Tibial artery (tissue), 4 donors: ENCODE results near the gene PCMTD2.

ENCODE experiments used
- DNase-seq, 2 donors: peaks; one replicate each; pipeline ENCODE4 v3.0.0-alpha.2; 2019
- H3K27ac ChIP-seq, 2 donors: fragments of 200-600 bp; sonication (generic) in 1 of 2; 1 replicate in 1 of 2; 2 replicates in 1 of 2; pipeline ENCODE4 v1.5.1; 2018 to 2019; ENCODE audit warnings: mild to moderate bottlenecking in 1 of 2
- H3K27me3 ChIP-seq, 2 donors: fragments of 200-600 bp; sonication (generic) in 1 of 2; one replicate each; pipeline versions ENCODE4 v1.5.1 to v1.6.0; 2016 to 2019
- H3K36me3 ChIP-seq, 3 donors: fragments of 200-600 bp; sonication (generic) in 2 of 3; one replicate each; pipeline ENCODE4 v1.5.1; 2016 to 2019; ENCODE audit warnings: mild to moderate bottlenecking in 2 of 3
- H3K4me1 ChIP-seq, 4 donors: fragments of 200-600 bp; sonication (generic) in 2 of 4; 1 replicate in 3 of 4; 2 replicates in 1 of 4; pipeline ENCODE4 v1.5.1; 2016 to 2019
- H3K4me3 ChIP-seq, 2 donors: fragments of 200-600 bp; sonication (generic) in 1 of 2; 1 replicate in 1 of 2; 2 replicates in 1 of 2; pipeline ENCODE4 v1.5.1; 2018 to 2019; ENCODE audit warnings: mild to moderate bottlenecking in 2 of 2
- H3K9me3 ChIP-seq, 3 donors: fragments of 200-600 bp; sonication (generic) in 1 of 3; one replicate each; pipeline ENCODE4 v1.5.1; 2016 to 2019
- intact Hi-C: fragments of 100-400 bp; cut with DNase I; formaldehyde crosslinking; loops from one replicate; pipeline ENCODE4 v1.15.0; 2023; ENCODE audit warnings: low total_unique reads
- TF ChIP-seq, protein P1 (sequence below), 2 experiments: fragments of 200-600 bp in 1 of 2; fragments of 450-650 bp in 1 of 2; IDR thresholded peaks; one replicate each; pipeline ENCODE4 v1.5.1; 2017 to 2019; ENCODE audit warnings: antibody characterized with exemption in 2 of 2, mild to moderate bottlenecking in 1 of 2, moderate library complexity in 1 of 2

Gene PCMTD2

DNA sequence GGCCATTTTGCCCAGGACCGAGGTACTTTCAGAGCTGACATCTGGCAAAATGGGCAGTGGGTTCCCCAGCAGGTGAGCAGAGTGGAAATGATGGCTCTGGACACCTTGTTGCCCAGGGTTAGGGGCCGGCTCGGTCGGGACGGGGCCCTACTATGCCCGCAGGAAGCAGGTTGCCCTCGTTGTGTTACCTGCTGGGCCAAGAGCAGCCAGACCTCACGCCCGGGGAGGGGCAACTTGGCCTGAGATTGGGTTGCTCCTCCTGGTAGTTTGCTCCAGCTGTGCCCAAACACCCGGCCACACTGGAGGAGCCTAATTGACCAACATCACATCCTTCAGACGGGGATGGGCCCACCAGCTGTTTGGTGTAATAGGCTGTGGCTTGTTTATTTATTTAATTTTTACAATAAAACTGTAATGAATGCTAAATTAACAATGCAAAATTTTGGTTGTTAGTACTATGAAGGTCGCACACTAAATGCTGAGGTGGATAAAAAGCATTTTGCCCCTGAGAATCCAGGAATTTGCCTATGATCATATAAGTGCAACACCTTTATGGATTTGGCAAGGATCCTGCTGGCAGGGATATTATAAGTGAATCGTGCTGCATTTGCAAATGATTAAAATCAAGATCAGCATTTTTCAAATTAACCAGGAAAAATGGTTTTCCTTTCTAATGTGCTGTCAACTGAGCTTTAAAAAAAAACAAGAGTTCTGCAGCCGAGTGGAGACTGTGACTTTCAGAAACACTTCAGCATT is 26.6 kb upstream of the PCMTD2 start:
- no peak overlapping the region for H3K4me3 ChIP-seq
- no peaks in the 10 kb centered on the region for H3K36me3 ChIP-seq
- DNase-seq, result no peak
- intact Hi-C loops, result no loop called here
- H3K27me3 ChIP-seq, result peaks cover 0 to 31% of the 10 kb centered on the region in 2 donors
- no peaks in the 10 kb centered on the region for H3K4me1 ChIP-seq
- no peaks in the 10 kb centered on the region for H3K9me3 ChIP-seq
- TF ChIP-seq, protein P1, sequence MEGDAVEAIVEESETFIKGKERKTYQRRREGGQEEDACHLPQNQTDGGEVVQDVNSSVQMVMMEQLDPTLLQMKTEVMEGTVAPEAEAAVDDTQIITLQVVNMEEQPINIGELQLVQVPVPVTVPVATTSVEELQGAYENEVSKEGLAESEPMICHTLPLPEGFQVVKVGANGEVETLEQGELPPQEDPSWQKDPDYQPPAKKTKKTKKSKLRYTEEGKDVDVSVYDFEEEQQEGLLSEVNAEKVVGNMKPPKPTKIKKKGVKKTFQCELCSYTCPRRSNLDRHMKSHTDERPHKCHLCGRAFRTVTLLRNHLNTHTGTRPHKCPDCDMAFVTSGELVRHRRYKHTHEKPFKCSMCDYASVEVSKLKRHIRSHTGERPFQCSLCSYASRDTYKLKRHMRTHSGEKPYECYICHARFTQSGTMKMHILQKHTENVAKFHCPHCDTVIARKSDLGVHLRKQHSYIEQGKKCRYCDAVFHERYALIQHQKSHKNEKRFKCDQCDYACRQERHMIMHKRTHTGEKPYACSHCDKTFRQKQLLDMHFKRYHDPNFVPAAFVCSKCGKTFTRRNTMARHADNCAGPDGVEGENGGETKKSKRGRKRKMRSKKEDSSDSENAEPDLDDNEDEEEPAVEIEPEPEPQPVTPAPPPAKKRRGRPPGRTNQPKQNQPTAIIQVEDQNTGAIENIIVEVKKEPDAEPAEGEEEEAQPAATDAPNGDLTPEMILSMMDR (IDR thresholded peaks at IDR 0.05), result no peak
- no peak overlapping the region for H3K27ac ChIP-seq

GRCh38 chr20:64229507-64230061 is 26.0 kb upstream of the PCMTD2 start:
- no peak overlapping the region for H3K27ac ChIP-seq

DNA sequence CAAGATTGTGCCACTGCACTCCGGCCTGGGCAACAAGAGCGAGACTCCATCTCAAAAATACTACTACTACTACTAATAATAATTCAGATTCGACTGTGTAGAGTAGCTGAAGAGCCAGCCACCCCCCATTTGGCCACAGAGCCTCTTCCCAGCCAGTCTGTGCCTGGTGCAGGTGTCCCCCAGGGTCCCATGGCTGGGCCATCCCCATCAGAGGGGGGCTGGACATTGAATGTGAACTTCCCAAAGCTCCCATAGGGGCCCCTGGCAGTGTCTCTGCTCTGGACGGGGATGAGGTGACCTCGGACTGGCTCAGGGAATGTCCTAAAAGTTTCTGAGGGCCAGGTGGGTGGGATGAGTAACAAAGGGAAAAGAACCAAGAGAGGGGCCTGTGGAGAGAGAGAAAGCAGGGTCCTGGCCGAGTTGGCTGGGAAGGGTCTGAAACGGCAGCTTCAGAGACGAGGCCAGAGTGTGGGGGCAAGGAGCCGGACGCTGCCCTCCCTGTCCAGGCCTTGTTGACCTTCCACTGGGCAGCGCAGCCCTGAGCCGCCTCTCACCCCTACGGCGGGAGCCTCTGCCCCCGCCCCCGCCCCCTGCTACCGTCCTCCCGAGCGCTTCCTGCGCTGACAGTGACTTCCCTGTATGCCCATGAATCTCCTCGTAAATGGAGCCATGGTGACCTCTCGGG is 24.9 kb upstream of the PCMTD2 start:
- Histone ChIP-seq H3K27ac (no peak overlapping the region), H3K36me3 (no peaks in the 10 kb centered on the region), H3K9me3 (no peaks in the 10 kb centered on the region), H3K27me3 (peaks cover 0 to 31% of the 10 kb centered on the region in 2 donors), H3K4me1 (no peaks in the 10 kb centered on the region), H3K4me3 (no peak overlapping the region)
- TF ChIP-seq, protein P1 (IDR thresholded peaks at IDR 0.05), result no peak
- intact Hi-C loops, result no loop called here
- DNase-seq, result no peak

More at GRCh38 chr20:64229507-64230061, 26.0 kb upstream of the PCMTD2 start:
- intact Hi-C loops, result no loop called here
- Histone ChIP-seq H3K9me3 (no peaks in the 10 kb centered on the region), H3K36me3 (no peaks in the 10 kb centered on the region), H3K4me3 (no peak overlapping the region), H3K4me1 (no peaks in the 10 kb centered on the region), H3K27me3 (peaks cover 0 to 31% of the 10 kb centered on the region in 2 donors)
- TF ChIP-seq, protein P1 (IDR thresholded peaks at IDR 0.05), result no peak
- no peak for DNase-seq

DNA sequence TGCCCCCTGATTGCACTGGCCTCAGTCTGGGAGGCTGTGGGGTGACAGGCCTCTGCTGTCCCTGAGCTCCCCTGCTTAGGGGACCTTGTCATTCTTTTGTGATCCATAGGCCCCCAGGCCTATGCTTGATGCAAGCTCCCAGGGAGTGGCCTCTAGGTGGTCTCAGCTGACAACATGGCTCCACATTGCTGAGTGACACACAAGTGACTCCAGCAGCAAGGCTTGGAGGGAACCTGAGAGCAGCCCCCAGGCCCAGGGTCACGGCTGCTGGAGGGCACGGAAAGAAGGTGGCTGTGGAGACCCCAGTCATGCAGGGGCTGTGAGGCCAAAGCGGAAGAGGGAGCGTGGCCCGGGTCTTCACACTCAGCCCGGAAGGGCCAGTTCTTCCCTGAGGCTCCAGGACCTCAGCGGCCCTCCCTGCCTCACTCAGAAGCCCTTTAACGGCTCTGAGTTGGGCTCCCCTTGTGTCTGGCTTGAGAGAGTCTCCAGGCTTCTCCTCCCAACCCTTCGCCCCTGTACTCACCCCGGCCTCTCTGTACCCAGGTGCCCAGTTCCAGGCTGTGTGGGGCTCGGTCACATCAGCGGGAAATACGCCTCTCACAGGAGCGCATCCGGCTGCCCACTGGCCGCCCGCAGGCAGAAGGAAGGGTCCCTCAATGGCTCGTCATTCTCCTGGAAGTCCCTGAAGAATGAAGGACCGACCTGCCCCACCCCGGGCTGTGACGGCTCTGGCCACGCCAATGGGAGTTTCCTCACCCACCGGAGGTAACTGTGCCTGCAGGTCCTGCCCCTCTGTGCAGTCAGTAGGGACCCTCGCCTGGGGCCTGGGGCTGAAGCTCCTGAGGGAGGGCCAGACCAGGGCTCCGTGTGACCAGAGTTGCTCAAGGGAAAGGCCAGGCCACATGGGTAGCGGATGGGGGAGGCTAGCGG is 23.7 kb upstream of the PCMTD2 start:
- DNase-seq, result no peak
- TF ChIP-seq, protein P1 (IDR thresholded peaks at IDR 0.05), result no peak
- H3K27ac ChIP-seq, result no peak overlapping the region
- no peaks in the 10 kb centered on the region for H3K36me3 ChIP-seq
- intact Hi-C loops, result no loop called here
- H3K27me3 ChIP-seq, result peaks cover 0 to 31% of the 10 kb centered on the region in 2 donors
- H3K4me1 ChIP-seq, result no peaks in the 10 kb centered on the region
- no peaks in the 10 kb centered on the region for H3K9me3 ChIP-seq
- H3K4me3 ChIP-seq, result no peak overlapping the region

DNA sequence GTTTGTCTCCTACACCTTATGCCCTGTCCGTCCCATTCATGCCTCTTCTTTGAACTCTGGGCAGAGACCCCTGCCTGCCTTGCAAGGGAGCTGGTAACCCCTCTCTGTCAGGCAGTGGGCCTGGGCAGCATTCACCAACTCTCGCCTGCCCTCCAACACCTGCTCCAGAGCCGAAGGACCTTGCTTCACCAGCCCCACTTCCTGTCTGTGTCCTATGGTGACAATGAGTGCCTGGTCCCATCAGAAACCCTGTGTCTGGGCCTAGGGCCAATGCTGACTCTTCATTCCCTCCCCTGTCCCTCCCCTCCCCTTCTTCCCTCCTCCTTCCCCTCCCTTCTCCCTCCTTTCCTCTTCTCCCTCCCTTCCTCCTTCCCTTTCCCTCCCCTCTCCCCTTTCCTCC is 22.8 kb upstream of the PCMTD2 start:
- Histone ChIP-seq H3K27me3 (peaks cover 0 to 25% of the 10 kb centered on the region in 2 donors), H3K27ac (no peak overlapping the region), H3K4me1 (no peaks in the 10 kb centered on the region), H3K9me3 (no peaks in the 10 kb centered on the region), H3K4me3 (no peak overlapping the region), H3K36me3 (no peaks in the 10 kb centered on the region)
- no peak for DNase-seq
- TF ChIP-seq, protein P1 (IDR thresholded peaks at IDR 0.05), result no peak
- intact Hi-C loops, result no loop called here
